Astrocyte of the spinal cord (primary cell): ENCODE results near the gene LAMA5.

Experiments used
- DNase-seq: peaks from one replicate; pipeline ENCODE4 v3.0.0; 2011; ENCODE audit warnings: low read depth, low spot score
- H3K4me3 ChIP-seq: 2 replicates; pipeline ENCODE4 v1.5.1; 2011; ENCODE audit warnings: low read depth, mild to moderate bottlenecking, low read length, moderate library complexity
- in situ Hi-C: cut with HindIII; loops from 2 replicates; pipeline ENCODE4 v1.10.0; 2017; ENCODE audit warnings: low sequenced_read_pairs
- TF ChIP-seq, protein P1 (sequence below): IDR thresholded peaks from 2 replicates; pipeline ENCODE4 v1.5.1; 2012; ENCODE audit warnings: low read depth, mild to moderate bottlenecking, low read length, inconsistent platforms

The LAMA5 gene

GRCh38 chr20:62313021-62313420, 54.1 kb downstream of the LAMA5 start:
- TF ChIP-seq, protein P1, sequence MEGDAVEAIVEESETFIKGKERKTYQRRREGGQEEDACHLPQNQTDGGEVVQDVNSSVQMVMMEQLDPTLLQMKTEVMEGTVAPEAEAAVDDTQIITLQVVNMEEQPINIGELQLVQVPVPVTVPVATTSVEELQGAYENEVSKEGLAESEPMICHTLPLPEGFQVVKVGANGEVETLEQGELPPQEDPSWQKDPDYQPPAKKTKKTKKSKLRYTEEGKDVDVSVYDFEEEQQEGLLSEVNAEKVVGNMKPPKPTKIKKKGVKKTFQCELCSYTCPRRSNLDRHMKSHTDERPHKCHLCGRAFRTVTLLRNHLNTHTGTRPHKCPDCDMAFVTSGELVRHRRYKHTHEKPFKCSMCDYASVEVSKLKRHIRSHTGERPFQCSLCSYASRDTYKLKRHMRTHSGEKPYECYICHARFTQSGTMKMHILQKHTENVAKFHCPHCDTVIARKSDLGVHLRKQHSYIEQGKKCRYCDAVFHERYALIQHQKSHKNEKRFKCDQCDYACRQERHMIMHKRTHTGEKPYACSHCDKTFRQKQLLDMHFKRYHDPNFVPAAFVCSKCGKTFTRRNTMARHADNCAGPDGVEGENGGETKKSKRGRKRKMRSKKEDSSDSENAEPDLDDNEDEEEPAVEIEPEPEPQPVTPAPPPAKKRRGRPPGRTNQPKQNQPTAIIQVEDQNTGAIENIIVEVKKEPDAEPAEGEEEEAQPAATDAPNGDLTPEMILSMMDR, result no peak
- H3K4me3 ChIP-seq, result no peak overlapping the region
- in situ Hi-C loops, result no loop called here

GRCh38 chr20:62312662-62312977, 54.5 kb downstream of the LAMA5 start:
- no peak for DNase-seq
- no peak overlapping the region for H3K4me3 ChIP-seq
- TF ChIP-seq, protein P1, result no peak
- in situ Hi-C loops, result no loop called here

More at GRCh38 chr20:62313021-62313420, 54.1 kb downstream of the LAMA5 start:
- no peak for DNase-seq

GRCh38 chr20:62311832-62312661, 55.1 kb downstream of the LAMA5 start:
- no peak for DNase-seq
- TF ChIP-seq, protein P1, result no peak

DNA sequence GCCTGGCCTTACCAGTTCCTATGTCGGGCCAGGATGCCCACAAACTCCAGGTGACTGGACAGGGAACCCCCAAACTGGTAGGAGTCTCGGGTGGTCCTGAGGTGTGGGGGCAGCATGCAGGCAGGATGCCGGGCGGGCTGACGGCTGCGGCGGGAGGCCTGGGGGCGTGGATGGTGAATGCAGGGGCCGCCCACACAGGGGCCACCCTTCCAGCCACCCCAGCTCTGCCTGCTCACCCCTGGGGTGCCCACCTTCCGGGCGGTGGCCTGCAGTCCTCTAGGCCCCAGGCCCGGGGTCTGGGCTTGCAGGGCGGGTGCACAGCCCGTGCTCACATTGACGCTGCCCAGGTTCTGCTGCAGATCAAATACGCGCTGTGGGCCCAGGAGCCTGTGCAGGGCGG, 56.0 kb downstream of the LAMA5 start:
- H3K4me3 ChIP-seq, result no peak overlapping the region
- TF ChIP-seq, protein P1, result no peak
- in situ Hi-C loops, result no loop called here
- DNase-seq, result no peak

More at GRCh38 chr20:62311832-62312661, 55.1 kb downstream of the LAMA5 start:
- in situ Hi-C loops, result no loop called here
- no peak overlapping the region for H3K4me3 ChIP-seq

DNA sequence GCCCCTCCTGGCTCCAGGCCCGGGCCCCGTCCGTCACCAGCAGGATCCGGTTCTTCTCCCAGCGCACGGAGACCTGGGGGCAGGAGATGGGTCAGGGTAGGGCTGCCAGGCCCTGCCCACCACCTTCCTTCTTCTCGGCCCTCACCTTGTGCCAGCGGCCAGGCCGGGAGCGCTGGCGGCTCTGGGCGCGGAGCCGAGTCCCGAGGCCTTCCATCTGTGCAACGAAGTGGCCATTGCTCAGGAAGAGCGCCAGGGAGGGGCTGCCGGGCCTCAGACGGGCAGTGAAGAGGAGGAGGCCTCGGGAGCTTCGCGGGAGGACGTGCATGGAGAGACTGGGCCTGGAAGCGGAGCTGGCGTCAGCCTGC, 56.4 kb downstream of the LAMA5 start:
- TF ChIP-seq, protein P1, result no peak
- DNase-seq, result no peak
- H3K4me3 ChIP-seq, result no peak overlapping the region
- in situ Hi-C loops, result no loop called here

DNA sequence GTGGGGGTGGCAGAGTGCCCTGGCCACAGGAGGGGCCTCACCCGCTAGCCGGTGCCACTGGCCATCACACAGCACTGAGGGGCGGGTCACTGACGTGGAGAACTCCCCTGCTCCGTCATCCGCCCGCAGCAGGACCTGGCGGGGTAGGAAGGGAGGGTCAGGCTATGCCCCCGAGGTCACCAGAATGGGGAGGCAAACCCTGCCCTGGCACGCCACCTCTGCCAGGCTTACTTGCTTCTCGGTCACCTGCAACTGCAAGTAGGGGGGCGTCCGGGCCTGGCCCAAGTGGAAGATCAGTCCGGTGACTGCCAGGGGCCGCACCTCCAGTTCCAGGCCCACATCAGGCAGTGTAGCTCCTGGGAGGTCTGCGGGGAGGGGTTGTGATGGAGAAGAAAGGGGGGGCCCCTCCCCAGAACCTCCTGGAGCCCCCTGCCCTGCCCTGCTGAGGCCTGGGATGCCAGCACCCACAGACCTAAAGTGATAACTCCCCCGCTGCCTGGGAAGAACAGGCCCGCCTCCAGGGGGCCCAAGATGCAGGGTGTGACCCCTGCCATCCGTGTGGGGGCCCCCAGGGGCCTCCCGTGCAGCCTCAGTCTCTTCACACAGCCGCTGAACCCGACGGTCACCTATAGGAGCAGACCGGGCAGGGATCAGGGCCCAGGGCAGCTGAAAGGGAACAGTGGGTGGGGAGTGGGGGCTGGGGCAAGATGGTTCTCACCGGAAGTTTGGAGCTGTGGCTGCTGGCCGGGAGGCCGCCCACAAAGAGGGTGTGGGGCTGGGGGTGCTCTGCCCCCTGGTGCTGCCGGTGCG, 57.0 kb downstream of the LAMA5 start:
- in situ Hi-C loops, result no loop called here
- TF ChIP-seq, protein P1, result no peak

More for the DNA sequence above, 57.0 kb downstream of the LAMA5 start:
- DNase-seq, result no peak
- no peak overlapping the region for H3K4me3 ChIP-seq
